ENCODE results near the gene ATXN7. TPM values are rescaled to one million over a fixed set of nuclear protein-coding genes. Genes with fewer than 3 reads are reported as not detected.

The ATXN7 gene
- total and polyA plus RNA-seq, 2 donors (not counting 1 experiment from before 2014, with no cell fraction given) = 6.3 to 11.1 TPM

GRCh38 chr3:63920001-63920400 lies 56.3 kb downstream of the ATXN7 start:
- no peaks in the 10 kb centered on the region for H3K9me3 ChIP-seq (ENCODE audit: control insufficient read depth, insufficient read depth, low read depth, low read length)
- H3K4me2 ChIP-seq (ENCODE audit: extremely low read depth, insufficient read depth, low read length) = no peak overlapping the region
- no peak overlapping the region for H3K27ac ChIP-seq (ENCODE audit: insufficient read depth, low read length)
- DNase-seq (ENCODE audit: low read depth in 2 of 2) = no peak
- no peak overlapping the region for H2AFZ ChIP-seq (ENCODE audit: low read length)
- H3K27me3 ChIP-seq (ENCODE audit: control insufficient read depth, insufficient read depth, low read length) = no peaks in the 10 kb centered on the region
- H4K20me1 ChIP-seq (ENCODE audit: control insufficient read depth, extremely low read depth, insufficient read depth, low read length) = no peaks in the 10 kb centered on the region
- H3K36me3 ChIP-seq (ENCODE audit: control insufficient read depth, insufficient read depth, low read length) = peaks cover 10% of the 10 kb centered on the region
- H3K79me2 ChIP-seq (ENCODE audit: control insufficient read depth, insufficient read depth, low read length) = peaks cover 29% of the 10 kb centered on the region
- H3K4me1 ChIP-seq (ENCODE audit: control insufficient read depth, extremely low read depth, insufficient read depth, low read length) = no peaks in the 10 kb centered on the region
- H3K9ac ChIP-seq (ENCODE audit: insufficient read depth, low read length) = no peak overlapping the region
- TF ChIP-seq EZH2 (IDR thresholded peaks at IDR 0.05; ENCODE audit: low read length, missing control alignments) (no peak), CTCF (conservative IDR thresholded peaks at IDR 0.05 in 1 of 2, IDR thresholded peaks at IDR 0.05 in 1 of 2; ENCODE audit: low read depth in 1 of 2, low read length in 2 of 2) (no peak)
- no peak overlapping the region for H3K4me3 ChIP-seq (replicated peaks in 1 of 4; ENCODE audit: control extremely low read depth in 1 of 4, insufficient read depth in 1 of 4, low read depth in 3 of 4, low read length in 4 of 4)

GRCh38 chr3:63921741-63922482 lies 58.2 kb downstream of the ATXN7 start:
- no peak for DNase-seq (ENCODE audit: low read depth in 2 of 2)
- Histone ChIP-seq H3K4me1 (ENCODE audit: control insufficient read depth, extremely low read depth, insufficient read depth, low read length) (no peaks in the 10 kb centered on the region), H3K36me3 (ENCODE audit: control insufficient read depth, insufficient read depth, low read length) (peaks cover 8% of the 10 kb centered on the region)

More at GRCh38 chr3:63921741-63922482, 58.2 kb downstream of the ATXN7 start:
- no peak overlapping the region for H2AFZ ChIP-seq (ENCODE audit: low read length)
- no peaks in the 10 kb centered on the region for H3K9me3 ChIP-seq (ENCODE audit: control insufficient read depth, insufficient read depth, low read depth, low read length)
- H3K79me2 ChIP-seq (ENCODE audit: control insufficient read depth, insufficient read depth, low read length) = peaks cover 30% of the 10 kb centered on the region
- H3K4me3 ChIP-seq (replicated peaks in 1 of 4; ENCODE audit: control extremely low read depth in 1 of 4, insufficient read depth in 1 of 4, low read depth in 3 of 4, low read length in 4 of 4) = no peak overlapping the region
- H3K27ac ChIP-seq (ENCODE audit: insufficient read depth, low read length) = no peak overlapping the region
- H3K9ac ChIP-seq (ENCODE audit: insufficient read depth, low read length) = no peak overlapping the region
- H4K20me1 ChIP-seq (ENCODE audit: control insufficient read depth, extremely low read depth, insufficient read depth, low read length) = no peaks in the 10 kb centered on the region
- no peak overlapping the region for H3K4me2 ChIP-seq (ENCODE audit: extremely low read depth, insufficient read depth, low read length)
- no peak for TF ChIP-seq CTCF (conservative IDR thresholded peaks at IDR 0.05 in 1 of 2, IDR thresholded peaks at IDR 0.05 in 1 of 2; ENCODE audit: low read depth in 1 of 2, low read length in 2 of 2)
- TF ChIP-seq EZH2 (IDR thresholded peaks at IDR 0.05; ENCODE audit: low read length, missing control alignments) = no peak
- no peaks in the 10 kb centered on the region for H3K27me3 ChIP-seq (ENCODE audit: control insufficient read depth, insufficient read depth, low read length)

Measured in fibroblast of lung (primary cell).